B cell (primary cell): ENCODE results near the gene DACH2.

ENCODE experiments used
- EZH2 ChIP-seq: IDR thresholded peaks from 2 replicates; pipeline ENCODE4 v1.6.1; 2012; ENCODE audit warnings: borderline replicate concordance, low read depth, mild to moderate bottlenecking, moderate library complexity, low read length; ENCODE audit not compliant: insufficient read depth, poor library complexity, severe bottlenecking
- TF ChIP-seq, protein P1 (sequence below): fragments of 200-600 bp; IDR thresholded peaks from one replicate; pipeline ENCODE4 v1.8.0; 2022; ENCODE audit warnings: antibody characterized with exemption, mild to moderate bottlenecking

DNA sequence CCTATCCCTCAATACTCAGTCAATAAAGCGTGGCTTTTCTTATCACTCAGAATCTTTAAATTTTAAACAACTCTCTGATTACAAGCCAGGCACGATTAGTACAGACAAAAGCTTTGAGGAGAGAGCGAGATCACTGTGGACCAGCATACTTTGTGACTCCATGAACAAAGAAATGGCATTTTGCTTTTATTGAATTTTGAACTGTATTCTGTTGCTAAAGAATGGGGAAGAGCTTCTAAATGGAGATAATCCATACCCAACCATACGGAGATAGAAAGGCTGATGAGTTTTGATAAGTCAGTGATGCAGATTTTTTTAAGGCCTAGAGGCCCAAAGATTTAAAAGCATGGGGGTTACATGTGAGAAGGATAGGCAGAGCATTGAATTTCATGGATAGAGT, 259.1 kb downstream of the DACH2 start:
- TF ChIP-seq, protein P1, sequence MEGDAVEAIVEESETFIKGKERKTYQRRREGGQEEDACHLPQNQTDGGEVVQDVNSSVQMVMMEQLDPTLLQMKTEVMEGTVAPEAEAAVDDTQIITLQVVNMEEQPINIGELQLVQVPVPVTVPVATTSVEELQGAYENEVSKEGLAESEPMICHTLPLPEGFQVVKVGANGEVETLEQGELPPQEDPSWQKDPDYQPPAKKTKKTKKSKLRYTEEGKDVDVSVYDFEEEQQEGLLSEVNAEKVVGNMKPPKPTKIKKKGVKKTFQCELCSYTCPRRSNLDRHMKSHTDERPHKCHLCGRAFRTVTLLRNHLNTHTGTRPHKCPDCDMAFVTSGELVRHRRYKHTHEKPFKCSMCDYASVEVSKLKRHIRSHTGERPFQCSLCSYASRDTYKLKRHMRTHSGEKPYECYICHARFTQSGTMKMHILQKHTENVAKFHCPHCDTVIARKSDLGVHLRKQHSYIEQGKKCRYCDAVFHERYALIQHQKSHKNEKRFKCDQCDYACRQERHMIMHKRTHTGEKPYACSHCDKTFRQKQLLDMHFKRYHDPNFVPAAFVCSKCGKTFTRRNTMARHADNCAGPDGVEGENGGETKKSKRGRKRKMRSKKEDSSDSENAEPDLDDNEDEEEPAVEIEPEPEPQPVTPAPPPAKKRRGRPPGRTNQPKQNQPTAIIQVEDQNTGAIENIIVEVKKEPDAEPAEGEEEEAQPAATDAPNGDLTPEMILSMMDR = no peak
- TF ChIP-seq EZH2 = no peak
